Lower leg skin (tissue), 3 donors: ENCODE results near the gene KCNH5.

ENCODE experiments used
- POLR2A ChIP-seq, 2 donors: fragments of 450-650 bp; IDR thresholded peaks; one replicate each; pipeline ENCODE4 v1.6.1; 2016 to 2017; ENCODE audit warnings: antibody characterized with exemption in 2 of 2, mild to moderate bottlenecking in 1 of 2, moderate library complexity in 1 of 2
- TF ChIP-seq, protein P1 (sequence below), 3 donors: fragments of 450-650 bp; IDR thresholded peaks; one replicate each; pipeline ENCODE4 v1.5.1; 2016; ENCODE audit warnings: antibody characterized with exemption in 3 of 3, mild to moderate bottlenecking in 3 of 3, moderate library complexity in 2 of 3

DNA sequence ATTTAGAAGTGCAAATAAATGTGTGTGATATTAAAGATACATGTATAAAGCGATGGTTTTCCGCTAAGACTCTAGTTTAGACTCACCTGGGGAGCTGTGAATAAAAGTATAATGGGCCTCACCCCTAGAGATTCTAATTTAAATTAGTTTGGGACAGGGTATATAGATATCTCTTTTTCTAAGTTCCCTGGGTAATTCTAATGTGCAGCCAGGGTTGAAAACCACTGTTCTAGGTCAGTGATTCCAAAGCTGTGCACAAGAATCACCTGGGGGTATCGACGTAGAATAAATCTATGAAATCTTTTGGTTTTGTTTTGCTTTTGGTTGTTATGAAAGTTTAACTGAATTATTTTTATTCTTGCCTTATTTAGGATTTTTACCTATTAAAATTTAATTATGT, 302.1 kb downstream of the KCNH5 start:
- TF ChIP-seq, protein P1, sequence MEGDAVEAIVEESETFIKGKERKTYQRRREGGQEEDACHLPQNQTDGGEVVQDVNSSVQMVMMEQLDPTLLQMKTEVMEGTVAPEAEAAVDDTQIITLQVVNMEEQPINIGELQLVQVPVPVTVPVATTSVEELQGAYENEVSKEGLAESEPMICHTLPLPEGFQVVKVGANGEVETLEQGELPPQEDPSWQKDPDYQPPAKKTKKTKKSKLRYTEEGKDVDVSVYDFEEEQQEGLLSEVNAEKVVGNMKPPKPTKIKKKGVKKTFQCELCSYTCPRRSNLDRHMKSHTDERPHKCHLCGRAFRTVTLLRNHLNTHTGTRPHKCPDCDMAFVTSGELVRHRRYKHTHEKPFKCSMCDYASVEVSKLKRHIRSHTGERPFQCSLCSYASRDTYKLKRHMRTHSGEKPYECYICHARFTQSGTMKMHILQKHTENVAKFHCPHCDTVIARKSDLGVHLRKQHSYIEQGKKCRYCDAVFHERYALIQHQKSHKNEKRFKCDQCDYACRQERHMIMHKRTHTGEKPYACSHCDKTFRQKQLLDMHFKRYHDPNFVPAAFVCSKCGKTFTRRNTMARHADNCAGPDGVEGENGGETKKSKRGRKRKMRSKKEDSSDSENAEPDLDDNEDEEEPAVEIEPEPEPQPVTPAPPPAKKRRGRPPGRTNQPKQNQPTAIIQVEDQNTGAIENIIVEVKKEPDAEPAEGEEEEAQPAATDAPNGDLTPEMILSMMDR (IDR thresholded peaks at IDR 0.05), result no peak
- TF ChIP-seq POLR2A (IDR thresholded peaks at IDR 0.05), result no peak
